Measurements from ENCODE around the gene BFAR.
"Not testable (repeated sequence)": the region's sequence is repeated elsewhere in the genome, so short reads cannot be mapped to it uniquely, and the experiment has no call there.

The BFAR gene

GRCh38 chr16:14701859-14702258 is 69.1 kb downstream of the BFAR start:
- not testable (repeated sequence) for DNase-seq (ENCODE audit: low read depth)

DNA sequence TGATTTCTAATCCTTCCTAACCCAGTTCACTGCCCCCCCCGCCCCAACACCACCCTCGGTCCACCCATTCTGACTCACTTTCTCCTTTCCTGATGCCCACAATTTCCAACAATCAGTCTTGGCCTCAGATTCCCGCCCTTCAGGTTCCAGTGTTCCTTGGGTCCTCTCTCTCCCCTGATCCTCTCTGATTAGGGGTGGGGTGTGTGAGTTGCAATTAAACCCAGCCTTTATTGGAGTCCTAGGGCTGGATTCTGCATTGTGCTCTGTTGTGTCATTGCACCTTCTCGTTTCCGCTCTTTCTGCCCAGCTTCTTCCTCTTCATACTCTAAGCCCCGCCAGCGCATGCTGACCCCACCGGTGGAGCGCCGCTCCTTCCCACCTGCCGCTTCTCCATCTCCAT is 69.9 kb downstream of the BFAR start:
- not testable (repeated sequence) for DNase-seq (ENCODE audit: low read depth)

DNA sequence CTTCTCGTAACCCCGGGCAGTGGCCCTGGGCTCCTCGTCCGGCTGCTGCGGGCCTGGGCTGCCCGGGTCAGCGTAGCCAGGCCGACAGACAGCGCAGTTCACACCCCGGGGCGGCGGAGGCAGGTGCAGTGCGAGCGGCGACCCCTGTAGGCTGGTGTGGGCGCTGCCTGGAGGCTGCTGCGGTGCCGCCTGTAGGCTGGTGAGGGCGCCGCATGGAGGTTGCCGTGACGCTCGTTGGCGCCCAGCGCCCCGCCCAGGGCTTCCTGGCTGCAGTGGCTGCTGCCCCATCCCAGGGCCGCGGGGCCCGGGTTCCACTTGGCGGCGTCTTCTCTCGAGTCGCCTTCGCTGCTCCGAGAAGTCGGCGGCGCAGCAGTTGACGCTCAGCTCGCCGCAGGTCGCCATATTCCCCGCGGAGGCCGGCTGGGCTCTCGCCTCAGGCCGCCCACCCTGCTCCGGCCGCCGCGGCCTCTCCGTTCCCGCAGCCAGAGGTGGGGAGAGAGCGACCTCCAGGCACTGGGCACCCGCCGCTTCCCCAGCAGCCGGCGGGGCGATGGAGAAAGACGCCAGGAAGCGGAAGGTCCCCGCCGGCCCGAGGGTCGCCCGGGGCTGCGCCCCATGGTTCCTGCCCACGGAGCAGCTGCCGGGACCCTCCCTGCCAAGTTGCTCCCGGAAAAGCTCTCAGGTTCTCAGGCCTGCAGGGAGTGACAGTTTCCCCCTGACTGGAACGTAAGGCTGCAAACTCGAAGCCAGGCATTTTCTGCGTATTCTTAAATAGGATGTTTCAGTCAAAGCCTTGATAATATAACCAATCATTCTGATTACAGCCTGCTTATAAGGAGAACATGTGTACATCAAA is 70.6 kb downstream of the BFAR start, which contains the start of gene NPIPA3:
NPIPA3 (plus strand) TSS at position 256 of the 856 bp plus-strand sequence. CDS start 5,533 bp downstream, outside the sequence.
- not testable (repeated sequence) for DNase-seq (ENCODE audit: low read depth)
